NCI-H2196 treated with DMSO at 0.1 percent for 48 hours (cell line): Measurements from ENCODE around the gene ACOT7.

Experiments used
- DNase-seq: peaks from one replicate; lab custom pipeline; 2025; ENCODE audit not compliant: unreplicated experiment; lab: John Stamatoyannopoulos, UW

Gene ACOT7

GRCh38 chr1:6292102-6292501 is 101.5 kb downstream of the ACOT7 start:
- DNase-seq, result no peak

GRCh38 chr1:6288665-6289064 is 104.9 kb downstream of the ACOT7 start:
- no peak for DNase-seq

- DNase-seq, result no peak
Observed at GRCh38 chr1:6288026-6288425, 105.5 kb downstream of the ACOT7 start.

GRCh38 chr1:6287431-6287886 is 106.1 kb downstream of the ACOT7 start:
- no peak for DNase-seq

GRCh38 chr1:6287029-6287428 is 106.5 kb downstream of the ACOT7 start:
- DNase-seq, result no peak

GRCh38 chr1:6286266-6286665 is 107.3 kb downstream of the ACOT7 start:
- no peak for DNase-seq

GRCh38 chr1:6285336-6285735 is 108.2 kb downstream of the ACOT7 start:
- no peak for DNase-seq

- no peak for DNase-seq
Observed at GRCh38 chr1:6282577-6283270, 110.8 kb downstream of the ACOT7 start.

GRCh38 chr1:6281511-6282402 is 111.8 kb downstream of the ACOT7 start:
- no peak for DNase-seq

GRCh38 chr1:6280761-6281451 is 112.7 kb downstream of the ACOT7 start:
- no peak for DNase-seq

GRCh38 chr1:6279613-6280383 is 113.8 kb downstream of the ACOT7 start:
- no peak for DNase-seq

- DNase-seq, result no peak
Observed at GRCh38 chr1:6279066-6279465, 114.5 kb downstream of the ACOT7 start.

GRCh38 chr1:6278263-6278662 is 115.3 kb downstream of the ACOT7 start:
- DNase-seq, result no peak

- DNase-seq, result no peak
Observed at GRCh38 chr1:6276811-6277555, 116.6 kb downstream of the ACOT7 start.

- no peak for DNase-seq
Observed at GRCh38 chr1:6275826-6276782, 117.5 kb downstream of the ACOT7 start.

GRCh38 chr1:6274622-6275139 is 118.9 kb downstream of the ACOT7 start:
- DNase-seq, result no peak

GRCh38 chr1:6274102-6274501 is 119.5 kb downstream of the ACOT7 start:
- DNase-seq, result no peak

GRCh38 chr1:6273380-6273891 is 120.1 kb downstream of the ACOT7 start:
- DNase-seq, result no peak

- no peak for DNase-seq
Observed at GRCh38 chr1:6272868-6273267, 120.7 kb downstream of the ACOT7 start.
